Endothelial cell of umbilical vein (primary cell): ENCODE data around the gene KTN1. TPM values are rescaled to one million over a fixed set of nuclear protein-coding genes. Genes with fewer than 3 reads are reported as not detected.

ENCODE experiments used
- BruUV-seq: library from RNA; stranded (reverse); fragments of 400-500 nt; replicated peaks from 2 replicates; lab custom pipeline; 2021; lab: Mats Ljungman, UMichigan
- CTCF ChIA-PET: fragments of 300-600, 350-600 bp; sonication (Branson Sonifier 250); formaldehyde crosslinking; loops from one replicate; lab custom pipeline; 2021; ENCODE audit warnings: antibody characterized with exemption, inconsistent platforms; lab: Charles Lee
- POLR2A ChIA-PET: fragments of 300-600, 350-600 bp; sonication (Branson Sonifier 250); formaldehyde crosslinking; loops from one replicate; lab custom pipeline; 2021; ENCODE audit warnings: antibody characterized with exemption, inconsistent platforms; lab: Charles Lee
- DNase-seq: peaks from one replicate; pipeline ENCODE4 v3.0.0-alpha.2; 2011; ENCODE audit warnings: low read depth, low spot score
- FAIRE-seq: peaks from 2 replicates; lab custom pipeline; 2011; peaks lifted over from hg19 to GRCh38; lab: Jason Lieb, UNC
- H2AFZ ChIP-seq: 2 replicates; pipeline ENCODE4 v1.6.0; 2012; ENCODE audit warnings: low read depth, low read length, control low read depth, inconsistent platforms
- H3K27ac ChIP-seq: 2 replicates; pipeline ENCODE4 v1.5.1; 2011; ENCODE audit warnings: low read depth, mild to moderate bottlenecking, control low read depth, low read length, moderate library complexity; ENCODE audit not compliant: insufficient read depth
- H3K27me3 ChIP-seq, 2 experiments: 2 replicates each; pipeline versions ENCODE4 v1.6.0 to v1.6.1; 2011; ENCODE audit warnings: low read length in 2 of 2, mixed read lengths in 1 of 2; ENCODE audit not compliant: control insufficient read depth in 2 of 2, insufficient read depth in 2 of 2
- H3K36me3 ChIP-seq, 2 experiments: 2 replicates in 1 of 2; 3 replicates in 1 of 2; pipeline ENCODE4 v1.5.1; 2011; ENCODE audit warnings: low read length in 2 of 2, mild to moderate bottlenecking in 1 of 2, moderate library complexity in 1 of 2; ENCODE audit not compliant: control insufficient read depth in 2 of 2, insufficient read depth in 2 of 2; ENCODE audit errors: extremely low read depth in 1 of 2
- H3K4me1 ChIP-seq: 3 replicates; pipeline ENCODE4 v1.5.1; 2011; ENCODE audit warnings: mild to moderate bottlenecking, low read length; ENCODE audit not compliant: control insufficient read depth, insufficient read depth; ENCODE audit errors: extremely low read depth
- H3K4me2 ChIP-seq: 2 replicates; pipeline ENCODE4 v1.6.1; 2011; ENCODE audit warnings: low read length, control low read depth, mixed read lengths; ENCODE audit not compliant: insufficient read depth
- H3K4me3 ChIP-seq, 3 experiments: fragments of 200-600 bp in 1 of 3; sonication (generic), shearing (Covaris generic) in 1 of 3; replicated peaks in 1 of 3; 2 replicates each; pipeline ENCODE4 v1.5.1; 2011 to 2016; ENCODE audit warnings: control low read depth in 3 of 3, low read length in 3 of 3, mild to moderate bottlenecking in 2 of 3, inconsistent platforms in 1 of 3, low read depth in 1 of 3, moderate library complexity in 1 of 3; ENCODE audit not compliant: insufficient read depth in 1 of 3
- H3K79me2 ChIP-seq: 2 replicates; pipeline ENCODE4 v1.6.0; 2012; ENCODE audit warnings: low read length, inconsistent platforms; ENCODE audit not compliant: control insufficient read depth, insufficient read depth
- H3K9ac ChIP-seq: replicated peaks from 2 replicates; pipeline ENCODE3; 2011; ENCODE audit warnings: low read length, control low read depth; ENCODE audit not compliant: insufficient read depth; ENCODE audit errors: extremely low read depth
- H3K9me1 ChIP-seq: replicated peaks from 3 replicates; pipeline ENCODE4 v1.6.0; 2011; ENCODE audit warnings: mild to moderate bottlenecking, low read length; ENCODE audit not compliant: control insufficient read depth, insufficient read depth; ENCODE audit errors: extremely low read depth
- H3K9me3 ChIP-seq: replicated peaks from 2 replicates; pipeline ENCODE4 v1.5.1; 2012; ENCODE audit warnings: low read length, inconsistent platforms; ENCODE audit not compliant: control insufficient read depth, insufficient read depth
- H4K20me1 ChIP-seq: replicated peaks from 2 replicates; pipeline ENCODE3; 2011; ENCODE audit warnings: mild to moderate bottlenecking, low read length; ENCODE audit not compliant: control insufficient read depth, insufficient read depth; ENCODE audit errors: extremely low read depth
- CTCF ChIP-seq, 2 donors: IDR thresholded peaks; 1 replicate in 1 of 2; 2 replicates in 1 of 2; pipeline ENCODE4 v1.5.1; 2011; ENCODE audit warnings: low read length in 2 of 2, mild to moderate bottlenecking in 2 of 2, moderate library complexity in 2 of 2, control low read depth in 1 of 2, inconsistent platforms in 1 of 2, low read depth in 1 of 2; ENCODE audit not compliant: insufficient read depth in 1 of 2; ENCODE audit errors: extremely low read depth in 1 of 2
- EZH2 ChIP-seq: IDR thresholded peaks from 2 replicates; pipeline ENCODE4 v1.6.1; 2012; ENCODE audit warnings: borderline replicate concordance, low read depth, mild to moderate bottlenecking, moderate library complexity, low read length, inconsistent platforms; ENCODE audit not compliant: severe bottlenecking
- FOS ChIP-seq: IDR thresholded peaks from 2 replicates; pipeline ENCODE4 v1.6.1; 2011; ENCODE audit warnings: mild to moderate bottlenecking, low read length, moderate library complexity, borderline replicate concordance; ENCODE audit not compliant: insufficient read depth
- GATA2 ChIP-seq: IDR thresholded peaks from 2 replicates; pipeline ENCODE4 v1.7.0; 2011; ENCODE audit warnings: low read depth, mild to moderate bottlenecking, moderate library complexity, mixed read lengths, low read length; ENCODE audit not compliant: insufficient read length, insufficient read depth
- JUN ChIP-seq: IDR thresholded peaks from 2 replicates; pipeline ENCODE4 v1.6.1; 2011; ENCODE audit warnings: borderline replicate concordance, low read depth; ENCODE audit not compliant: insufficient read length, insufficient read depth
- MAX ChIP-seq: IDR thresholded peaks from 2 replicates; pipeline ENCODE4 v1.6.1; 2011; ENCODE audit not compliant: insufficient read depth, insufficient read length
- MYC ChIP-seq: IDR thresholded peaks from one replicate; pipeline ENCODE4 v1.6.1; 2011; ENCODE audit warnings: mild to moderate bottlenecking, low read depth, low read length
- POLR2A ChIP-seq: IDR thresholded peaks from 2 replicates; pipeline ENCODE4 v1.6.1; 2012; ENCODE audit warnings: low read depth, mild to moderate bottlenecking, control low read depth, low read length
- POLR2AphosphoS5 ChIP-seq: IDR thresholded peaks from 2 replicates; pipeline ENCODE4 v1.6.1; 2012; ENCODE audit warnings: low read depth, mild to moderate bottlenecking, control low read depth, low read length, moderate library complexity; ENCODE audit not compliant: insufficient read depth
- dilution Hi-C: fragments of 300-500 bp; cut with MboI; formaldehyde crosslinking; loops from one replicate; pipeline ENCODE4 v1.15.0; 2019; ENCODE audit warnings: low sequenced_read_pairs; ENCODE audit not compliant: extremely low pct_ligation_motif_present
- intact Hi-C: fragments of 100-400 bp; cut with micrococcal nuclease; formaldehyde crosslinking; loops from one replicate; pipeline ENCODE4 v1.10.0; 2022
- polyA plus RNA-seq, 4 experiments: library from polyadenylated mRNA; depleted of rRNA in 3 of 4; stranded (reverse) in 3 of 4; unstranded in 1 of 4; fragments of >200 nt; gene quantifications; 2 replicates each; pipeline versions ENCODE4 v1.2.1 to v1.2.3, GENCODE V29; 2011 to 2012; ENCODE audit warnings: missing spikeins in 1 of 4
- total RNA-seq: library from RNA; stranded (reverse); gene quantifications from 2 replicates; pipeline ENCODE4 v1.2.3, GENCODE V29; 2021

KTN1 gene
- total and polyA plus RNA-seq, 2 donors (not counting 3 experiments of a cell fraction or from before 2014, with no cell fraction given): 33.2 to 148 TPM

GRCh38 chr14:55556929-55557623, 22.9 kb upstream of the KTN1 start:
- Histone ChIP-seq H3K9me3 (no peaks in the 10 kb centered on the region), H3K27me3 (no peaks in the 10 kb centered on the region), H3K4me2 (no peak overlapping the region), H3K4me3 (no peak overlapping the region), H4K20me1 (no peaks in the 10 kb centered on the region), H3K9me1 (no peaks in the 10 kb centered on the region), H3K9ac (no peak overlapping the region), H2AFZ (no peak overlapping the region), H3K27ac (no peak overlapping the region), H3K4me1 (peaks cover 7% of the 10 kb centered on the region), H3K36me3 (no peaks in the 10 kb centered on the region), H3K79me2 (no peaks in the 10 kb centered on the region)
- CTCF ChIA-PET: interaction anchor here (0.8 to 3.3 kb wide), 10 partner anchors 11 to 119 kb away, joined by 3 to 34 read pairs (median 4); no protein-coding TSS in a partner anchor
- DNase-seq (peak; percentile 94), FAIRE-seq (peak; percentile 87)
- TF ChIP-seq MYC: no peak
- TF ChIP-seq FOS: peak; percentile 10
- dilution Hi-C loops: no loop called here
- BruUV-seq: no TSS peak
- POLR2A ChIA-PET: no interaction called here
- intact Hi-C loops: loop anchor here (1.0 kb wide), 1 partner anchor 102 kb away; no protein-coding TSS in a partner anchor

- H3K36me3 ChIP-seq: no peaks in the 10 kb centered on the region
- no peaks in the 10 kb centered on the region for H3K27me3 ChIP-seq
- TF ChIP-seq GATA2: no peak
- no peak for TF ChIP-seq EZH2
- TF ChIP-seq FOS: no peak
- TF ChIP-seq JUN: no peak
- no peak for TF ChIP-seq POLR2AphosphoS5
- TF ChIP-seq CTCF (IDR thresholded peaks at IDR 0.05; ENCODE audit: extremely low read depth in 1 of 2, insufficient read depth in 1 of 2, low read depth in 1 of 2, low read length in 2 of 2): no peak
- no peak for TF ChIP-seq MYC
- no peak for TF ChIP-seq POLR2A
- no peak for TF ChIP-seq MAX
- POLR2A ChIA-PET: no interaction called here
- CTCF ChIA-PET: interaction anchor here (1.1 to 3.4 kb wide), 3 partner anchors 11 to 121 kb away, joined by 3 to 9 read pairs (median 7); partner anchors contain the start of gene TBPL2
- intact Hi-C loops: no loop called here
- H3K9me3 ChIP-seq: no peaks in the 10 kb centered on the region
- BruUV-seq: no TSS peak
- no peaks in the 10 kb centered on the region for H3K9me1 ChIP-seq
- DNase-seq (no peak), FAIRE-seq (no peak)
- H4K20me1 ChIP-seq: no peaks in the 10 kb centered on the region
- no peak overlapping the region for H2AFZ ChIP-seq
- H3K4me2 ChIP-seq: no peak overlapping the region
- no peak overlapping the region for H3K4me3 ChIP-seq
- no peak overlapping the region for H3K9ac ChIP-seq
- H3K79me2 ChIP-seq: no peaks in the 10 kb centered on the region
- H3K4me1 ChIP-seq: peaks cover 5% of the 10 kb centered on the region
- dilution Hi-C loops: no loop called here
- no peak overlapping the region for H3K27ac ChIP-seq
Measured at GRCh38 chr14:55562135-55562534, 17.9 kb upstream of the KTN1 start.
